CD14-positive monocyte (primary cell): ENCODE data around the gene ALDOC. TPM values are rescaled to one million over a fixed set of nuclear protein-coding genes. Genes with fewer than 3 reads are reported as not detected.

Source experiments
- DNase-seq, 3 donors: peaks; one replicate each; pipeline ENCODE4 v3.0.0-alpha.2; 2011 to 2022
- H2AFZ ChIP-seq: 2 replicates; pipeline ENCODE4 v1.6.0; 2012; ENCODE audit warnings: mild to moderate bottlenecking, low read depth, low read length, inconsistent platforms; ENCODE audit not compliant: insufficient read depth, poor library complexity, severe bottlenecking
- H3K27ac ChIP-seq, 2 donors: 1 replicate in 1 of 2; 2 replicates in 1 of 2; pipeline ENCODE4 v1.5.1; 2012 to 2013; ENCODE audit warnings: low read length in 2 of 2, control low read depth in 1 of 2, inconsistent platforms in 1 of 2, low read depth in 1 of 2, mild to moderate bottlenecking in 1 of 2
- H3K27me3 ChIP-seq, 2 donors: one replicate each; pipeline versions ENCODE4 v1.6.0 to v1.6.1; 2011 to 2013; ENCODE audit warnings: low read length in 2 of 2; ENCODE audit not compliant: control insufficient read depth in 2 of 2, insufficient read depth in 2 of 2
- H3K36me3 ChIP-seq, 2 donors: replicated peaks in 1 of 2; 1 replicate in 1 of 2; 2 replicates in 1 of 2; pipeline versions ENCODE4 v1.5.1 to v1.6.1; 2012 to 2013; ENCODE audit warnings: low read length in 2 of 2, control low read depth in 1 of 2, inconsistent platforms in 1 of 2, mild to moderate bottlenecking in 1 of 2; ENCODE audit not compliant: insufficient read depth in 2 of 2, control insufficient read depth in 1 of 2
- H3K4me1 ChIP-seq, 2 donors: 1 replicate in 1 of 2; 2 replicates in 1 of 2; pipeline versions ENCODE4 v1.5.1 to v1.6.1; 2012 to 2013; ENCODE audit warnings: low read length in 2 of 2, control low read depth in 1 of 2, inconsistent platforms in 1 of 2, mild to moderate bottlenecking in 1 of 2, moderate library complexity in 1 of 2; ENCODE audit not compliant: insufficient read depth in 2 of 2, control insufficient read depth in 1 of 2
- H3K4me2 ChIP-seq: replicated peaks from 2 replicates; pipeline ENCODE3; 2012; ENCODE audit warnings: low read length, moderate library complexity, mild to moderate bottlenecking; ENCODE audit not compliant: poor library complexity, severe bottlenecking; ENCODE audit errors: extremely low read depth
- H3K4me3 ChIP-seq, 3 experiments: fragments of 200-600 bp in 1 of 3; sonication (generic) in 1 of 3; replicated peaks in 1 of 3; 1 replicate in 2 of 3; 2 replicates in 1 of 3; pipeline ENCODE4 v1.5.1; 2011 to 2013; ENCODE audit warnings: low read length in 3 of 3, mild to moderate bottlenecking in 3 of 3, control low read depth in 2 of 3, low read depth in 2 of 3, inconsistent platforms in 1 of 3, moderate library complexity in 1 of 3
- H3K79me2 ChIP-seq: 2 replicates; pipeline ENCODE4 v1.6.0; 2012; ENCODE audit warnings: mild to moderate bottlenecking, control low read depth, inconsistent platforms, low read length, moderate library complexity; ENCODE audit not compliant: insufficient read depth
- H3K9ac ChIP-seq: 2 replicates; pipeline ENCODE4 v1.6.0; 2017; ENCODE audit warnings: low read length, mild to moderate bottlenecking; ENCODE audit not compliant: insufficient read depth, poor library complexity, severe bottlenecking
- H3K9me3 ChIP-seq, 2 donors: replicated peaks in 1 of 2; 1 replicate in 1 of 2; 2 replicates in 1 of 2; pipeline versions ENCODE4 v1.5.1 to v1.6.1; 2012 to 2013; ENCODE audit warnings: low read length in 2 of 2, control low read depth in 1 of 2; ENCODE audit not compliant: control insufficient read depth in 1 of 2, insufficient read depth in 1 of 2
- H4K20me1 ChIP-seq: 2 replicates; pipeline ENCODE4 v1.6.0; 2012; ENCODE audit warnings: mild to moderate bottlenecking, low read length, control low read depth, moderate library complexity; ENCODE audit not compliant: insufficient read depth
- H3K27ac Mint-ChIP-seq, 7 donors: one replicate each; pipeline ENCODE4 v1.8.0; 2020; ENCODE audit warnings: mild to moderate bottlenecking in 7 of 7, mixed read lengths in 7 of 7, moderate library complexity in 6 of 7, inconsistent platforms in 2 of 7
- H3K27me3 Mint-ChIP-seq, 3 donors: one replicate each; pipeline ENCODE4 v1.8.0; 2021 to 2022; ENCODE audit warnings: low read depth in 3 of 3, mild to moderate bottlenecking in 3 of 3, mixed read lengths in 3 of 3, moderate library complexity in 3 of 3, inconsistent platforms in 1 of 3
- H3K36me3 Mint-ChIP-seq, 2 donors: one replicate each; pipeline ENCODE4 v1.8.0; 2020; ENCODE audit warnings: mixed read lengths in 2 of 2, inconsistent platforms in 1 of 2, mild to moderate bottlenecking in 1 of 2
- H3K4me1 Mint-ChIP-seq: one replicate; pipeline ENCODE4 v1.8.0; 2020; ENCODE audit warnings: mild to moderate bottlenecking, mixed read lengths
- H3K4me3 Mint-ChIP-seq, 2 donors: one replicate each; pipeline ENCODE4 v1.8.0; 2020; ENCODE audit warnings: mild to moderate bottlenecking in 2 of 2, mixed read lengths in 2 of 2, moderate library complexity in 1 of 2
- H3K9me3 Mint-ChIP-seq, 7 donors: one replicate each; pipeline ENCODE4 v1.8.0; 2020 to 2022; ENCODE audit warnings: mixed read lengths in 7 of 7, mild to moderate bottlenecking in 6 of 7, moderate library complexity in 6 of 7, inconsistent platforms in 2 of 7
- CTCF ChIP-seq: fragments of 200-600 bp; IDR thresholded peaks from one replicate; pipeline ENCODE4 v1.8.0; 2022; ENCODE audit warnings: antibody characterized with exemption, mild to moderate bottlenecking
- WGBS: methylation state at CpG from one replicate; pipeline ENCODE4 v1.1.5; 2013; ENCODE audit warnings: missing lambda C conversion rate; ENCODE audit not compliant: insufficient coverage; 5-methylcytosine and 5-hydroxymethylcytosine counted together
- intact Hi-C, 2 donors: fragments of 100-400 bp; cut with micrococcal nuclease; formaldehyde crosslinking; loops; one replicate each; pipeline versions ENCODE4 v1.15.0 to v1.15.1; 2023
- polyA minus RNA-seq: library from RNA; depleted of rRNA, polyadenylated mRNA; stranded (reverse); fragments of >200 nt; gene quantifications from 2 replicates; pipeline ENCODE4 v1.2.3, GENCODE V29; 2012
- polyA plus RNA-seq, 3 donors: library from polyadenylated mRNA; depleted of rRNA in 1 of 3; unstranded in 2 of 3; stranded (reverse) in 1 of 3; fragments of 300-500 nt in 2 of 3; fragments of >200 nt in 1 of 3; fragmentation: Illumina TruSeq in 2 of 3; gene quantifications; 1 replicate in 2 of 3; 2 replicates in 1 of 3; pipeline ENCODE4 v1.2.3, GENCODE V29; 2012 to 2021
- total RNA-seq, 12 experiments: library from RNA in 1 of 12; stranded (reverse) in 1 of 12; fragments of 120-200 nt in 1 of 12; gene quantifications; one replicate each; pipeline ENCODE4 v1.2.4 and lab custom pipeline; 2013 to 2026; ENCODE audit warnings: mixed read lengths in 6 of 12, inconsistent platforms in 1 of 12

Gene ALDOC
- total RNA-seq (2013) = 8.4 TPM
- 10 to 100 TPM in 1 of 3 donors, 1 to 10 TPM in 2; 7.1 to 10.6 (median 9.8) TPM for polyA plus RNA-seq
- 7.3 and 13.3 TPM in 2 replicates for polyA minus RNA-seq
- total RNA-seq (lab: John Stamatoyannopoulos, UW) = 1.9 to 15.6 (median 5.6) reads per million in 11 experiments

- peaks cover 22 to 40% of the 10 kb centered on the region in 2 donors for H3K36me3 Mint-ChIP-seq
- Histone ChIP-seq H3K36me3 (peaks cover 18 to 37% of the 10 kb centered on the region in 2 donors), H3K27me3 (no peaks in the 10 kb centered on the region), H3K27ac (peak within 1 kb of the TSS in 1 of 2 donors; percentile 35), H4K20me1 (no peaks in the 10 kb centered on the region), H3K4me3 (peak within 1 kb of the TSS in 1 of 3 experiments; percentile 64), H3K4me1 (peaks cover 8 to 9% of the 10 kb centered on the region in 2 donors), H3K4me2 (peak within 1 kb of the TSS; percentile 70), H2AFZ (peak within 1 kb of the TSS; percentile 55), H3K79me2 (no peaks in the 10 kb centered on the region), H3K9ac (no peak within 1 kb of the TSS), H3K9me3 (no peaks in the 10 kb centered on the region)
- peak; percentile 93 to 97 (median 96) for DNase-seq
- WGBS = 4% methylated on average over 19 of the region's 26 CpGs
- no peaks in the 10 kb centered on the region for H3K9me3 Mint-ChIP-seq
- peaks cover 18% of the 10 kb centered on the region for H3K4me1 Mint-ChIP-seq
- intact Hi-C loops = loop anchor here in 1 of 2 donors (2.0 to 10.0 kb wide), 2 partner anchors 24 to 242 kb away; partner anchors contain the start of genes IFT20, TNFAIP1 and UNC119
- TF ChIP-seq CTCF = no peak
- H3K27ac Mint-ChIP-seq = peak within 1 kb of the TSS; percentile 33 to 85 (median 75)
- peaks cover 2 to 7% (median 3%) of the 10 kb centered on the region in 3 donors for H3K27me3 Mint-ChIP-seq
- peak within 1 kb of the TSS; percentile 68 to 85 for H3K4me3 Mint-ChIP-seq
Observed at GRCh38 chr17:28576758-28577465, at the start of gene ALDOC. Gene ALDOC, minus strand, starts transcription at chr17:28576895. Its CDS starts 1,363 bp downstream, at chr17:28575532.

- no peak overlapping the region for H3K27ac Mint-ChIP-seq
Observed at GRCh38 chr17:28624148-28624547, 47.5 kb upstream of the ALDOC start.

More at GRCh38 chr17:28624148-28624547, 47.5 kb upstream of the ALDOC start:
- Histone ChIP-seq H3K4me2 (no peak overlapping the region), H4K20me1 (peaks cover 62% of the 10 kb centered on the region), H3K9ac (no peak overlapping the region), H3K9me3 (no peaks in the 10 kb centered on the region), H3K4me1 (no peaks in the 10 kb centered on the region), H3K27me3 (no peaks in the 10 kb centered on the region), H3K36me3 (peaks cover 91 to 96% of the 10 kb centered on the region in 2 donors), H3K4me3 (no peak overlapping the region), H2AFZ (no peak overlapping the region), H3K79me2 (no peaks in the 10 kb centered on the region), H3K27ac (peak overlapping the region in 1 of 2 donors; percentile 14)
- H3K9me3 Mint-ChIP-seq = no peaks in the 10 kb centered on the region
- no peak for TF ChIP-seq CTCF
- no peak for DNase-seq
- no peaks in the 10 kb centered on the region for H3K27me3 Mint-ChIP-seq
- no peak overlapping the region for H3K4me3 Mint-ChIP-seq
- H3K36me3 Mint-ChIP-seq = peaks cover 86 to 94% of the 10 kb centered on the region in 2 donors
- 100% methylated on average over 2 of the region's 2 CpGs for WGBS
- H3K4me1 Mint-ChIP-seq = no peaks in the 10 kb centered on the region
- intact Hi-C loops = no loop called here
